MG63 (cell line): ENCODE measurements around the gene CST9L. TPM values are rescaled to one million over a fixed set of nuclear protein-coding genes. Genes with fewer than 3 reads are reported as not detected.

Experiments
- DNase-seq: peaks from one replicate; pipeline ENCODE4 v3.0.0-alpha.2; 2020
- H3K27me3 ChIP-seq: fragments of 250-450 bp; sonication (Bioruptor Pico); 2 replicates; pipeline ENCODE4 v1.5.1; 2020; ENCODE audit warnings: mild to moderate bottlenecking, moderate library complexity
- H3K36me3 ChIP-seq: fragments of 250-450 bp; sonication (Bioruptor Pico); 2 replicates; pipeline ENCODE4 v1.5.1; 2020; ENCODE audit warnings: mild to moderate bottlenecking, moderate library complexity
- H3K4me3 ChIP-seq: fragments of 250-450 bp; sonication (Bioruptor Pico); 2 replicates; pipeline ENCODE4 v1.5.1; 2020; ENCODE audit warnings: mild to moderate bottlenecking, moderate library complexity
- H3K9me3 ChIP-seq: fragments of 250-450 bp; sonication (Bioruptor Pico); 2 replicates; pipeline ENCODE4 v1.5.1; 2020; ENCODE audit warnings: mild to moderate bottlenecking, moderate library complexity
- total RNA-seq: library from RNA; depleted of rRNA; stranded (reverse); fragments of >200 nt; shearing (Covaris generic); gene quantifications from 2 replicates; pipeline ENCODE4 v1.2.3, GENCODE V29; 2014; ENCODE audit warnings: low replicate concordance; rRNA removed

Gene CST9L, protein sequence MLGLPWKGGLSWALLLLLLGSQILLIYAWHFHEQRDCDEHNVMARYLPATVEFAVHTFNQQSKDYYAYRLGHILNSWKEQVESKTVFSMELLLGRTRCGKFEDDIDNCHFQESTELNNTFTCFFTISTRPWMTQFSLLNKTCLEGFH
- total RNA-seq, result not detected in 2 replicates

DNA sequence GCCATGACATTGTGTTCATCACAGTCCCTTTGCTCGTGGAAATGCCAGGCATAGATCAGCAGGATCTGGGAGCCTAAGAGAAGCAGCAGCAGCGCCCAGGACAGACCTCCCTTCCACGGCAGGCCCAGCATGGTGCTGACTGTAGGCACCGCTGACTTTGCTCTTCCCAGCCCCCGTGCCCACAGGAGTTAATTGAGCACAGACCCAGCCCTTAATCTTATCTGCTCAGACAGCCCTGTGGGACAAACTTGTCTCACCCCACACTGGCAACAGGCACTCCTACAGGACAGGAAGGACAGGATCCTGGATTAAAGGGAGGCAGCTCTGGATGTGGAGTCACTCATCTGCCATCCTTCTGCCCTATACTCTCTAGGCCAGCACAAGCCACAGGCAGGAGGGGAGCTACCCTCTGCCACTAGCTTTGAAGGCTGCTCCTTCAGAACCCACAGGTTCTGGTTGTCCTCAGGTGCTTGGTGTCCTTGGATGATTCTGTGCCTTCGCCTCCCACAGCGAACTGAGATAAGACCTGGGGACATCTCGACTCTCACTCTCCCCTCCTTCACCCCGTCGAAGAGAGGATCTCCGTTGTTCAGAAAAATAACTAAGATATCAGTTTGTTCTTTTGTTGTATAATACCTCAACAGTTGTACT, at the start of gene CST9L:
TSS of gene CST9L (minus strand) at position 165 of the 651 bp plus-strand sequence. CDS start at position 131, 34 bp downstream.
- Histone ChIP-seq H3K4me3 (no peak within 1 kb of the TSS), H3K9me3 (no peaks in the 10 kb centered on the region), H3K36me3 (no peaks in the 10 kb centered on the region), H3K27me3 (no peaks in the 10 kb centered on the region)
- DNase-seq, result no peak

DNA sequence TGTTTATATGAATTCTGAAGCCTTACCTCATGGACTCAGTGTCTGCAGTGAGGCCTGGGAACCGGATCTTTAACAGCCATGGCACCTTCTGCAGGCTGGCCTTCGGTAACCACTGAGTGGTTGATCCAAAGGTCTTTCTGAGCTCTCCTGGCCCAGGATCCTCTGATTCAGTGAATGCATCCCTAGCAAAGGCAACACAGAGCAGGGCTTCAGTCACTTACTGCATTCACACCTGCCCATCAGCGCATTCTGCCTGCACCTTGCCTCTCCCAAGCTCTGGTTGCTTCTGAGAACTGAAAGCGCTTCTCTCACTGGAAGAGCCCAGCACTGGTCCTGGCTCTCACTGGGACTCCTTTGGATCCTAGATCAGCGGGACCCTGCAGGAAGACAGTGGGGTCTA, 45.9 kb upstream of the CST9L start:
- H3K27me3 ChIP-seq, result no peaks in the 10 kb centered on the region
- H3K9me3 ChIP-seq, result no peaks in the 10 kb centered on the region
- H3K36me3 ChIP-seq, result no peaks in the 10 kb centered on the region
- DNase-seq, result no peak
- no peak overlapping the region for H3K4me3 ChIP-seq

GRCh38 chr20:23613676-23614075, 45.4 kb upstream of the CST9L start:
- H3K4me3 ChIP-seq, result no peak overlapping the region
- H3K27me3 ChIP-seq, result no peaks in the 10 kb centered on the region
- no peaks in the 10 kb centered on the region for H3K9me3 ChIP-seq
- no peak for DNase-seq
- H3K36me3 ChIP-seq, result no peaks in the 10 kb centered on the region

GRCh38 chr20:23612396-23612795, 44.1 kb upstream of the CST9L start:
- Histone ChIP-seq H3K9me3 (no peaks in the 10 kb centered on the region), H3K4me3 (no peak overlapping the region), H3K36me3 (no peaks in the 10 kb centered on the region), H3K27me3 (no peaks in the 10 kb centered on the region)
- DNase-seq, result no peak

DNA sequence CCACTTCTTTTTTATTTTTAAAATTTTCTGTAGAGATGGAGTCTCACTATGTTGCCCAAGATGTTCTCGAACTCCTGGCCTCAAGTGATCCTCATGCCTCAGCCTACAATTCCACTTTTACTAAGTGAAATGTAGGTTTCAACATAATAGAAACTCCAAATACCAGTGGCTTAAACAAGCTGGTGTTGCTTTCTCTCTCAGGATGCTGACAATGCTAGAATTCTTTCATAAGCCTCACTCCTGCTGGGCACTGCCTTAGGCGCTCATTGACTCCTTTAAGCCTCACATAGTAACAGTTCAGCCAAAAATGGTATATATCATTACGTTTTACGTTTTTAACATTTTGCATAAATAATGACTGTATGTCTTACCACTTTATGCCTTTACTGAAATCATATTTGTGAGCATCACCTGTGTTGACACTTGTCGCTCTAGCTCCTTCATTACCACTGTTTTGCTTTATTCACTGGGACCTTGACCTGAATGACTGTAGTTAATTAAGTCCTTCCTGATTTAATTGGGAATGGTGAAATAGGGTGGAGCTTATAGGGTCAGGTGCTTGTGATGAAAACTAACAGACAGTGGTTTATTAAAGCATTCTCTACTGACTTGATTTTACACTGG, 41.3 kb upstream of the CST9L start:
- Histone ChIP-seq H3K9me3 (no peaks in the 10 kb centered on the region), H3K36me3 (no peaks in the 10 kb centered on the region), H3K27me3 (no peaks in the 10 kb centered on the region), H3K4me3 (no peak overlapping the region)
- no peak for DNase-seq

- H3K4me3 ChIP-seq, result no peak overlapping the region
- no peaks in the 10 kb centered on the region for H3K27me3 ChIP-seq
- H3K9me3 ChIP-seq, result no peaks in the 10 kb centered on the region
- no peaks in the 10 kb centered on the region for H3K36me3 ChIP-seq
- DNase-seq, result no peak
Measured at GRCh38 chr20:23608251-23608846, 40.1 kb upstream of the CST9L start.

GRCh38 chr20:23607497-23608245, 39.4 kb upstream of the CST9L start:
- Histone ChIP-seq H3K36me3 (no peaks in the 10 kb centered on the region), H3K9me3 (no peaks in the 10 kb centered on the region), H3K27me3 (no peaks in the 10 kb centered on the region), H3K4me3 (no peak overlapping the region)
- DNase-seq, result no peak

DNA sequence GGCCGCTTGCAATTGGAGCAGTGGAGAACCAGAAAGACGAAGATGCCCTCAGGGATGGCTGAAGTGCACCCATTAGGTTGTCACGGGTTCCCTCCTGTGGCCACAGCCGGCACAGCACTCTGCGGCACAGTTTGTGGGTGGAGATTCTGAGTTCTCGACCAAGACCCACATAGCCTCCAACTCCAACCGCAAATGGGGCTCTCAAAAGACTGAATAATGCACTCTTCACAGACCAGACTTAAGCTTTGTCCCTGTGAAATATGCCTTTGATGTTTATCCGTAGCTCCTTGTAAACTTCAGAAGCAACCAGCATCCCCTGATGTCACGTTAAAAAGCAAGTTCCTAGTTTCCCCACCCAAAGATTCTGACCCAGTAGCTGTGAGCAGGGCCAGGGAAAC, 38.4 kb upstream of the CST9L start:
- Histone ChIP-seq H3K9me3 (no peaks in the 10 kb centered on the region), H3K36me3 (no peaks in the 10 kb centered on the region), H3K4me3 (no peak overlapping the region), H3K27me3 (no peaks in the 10 kb centered on the region)
- DNase-seq, result peak; percentile 47

DNA sequence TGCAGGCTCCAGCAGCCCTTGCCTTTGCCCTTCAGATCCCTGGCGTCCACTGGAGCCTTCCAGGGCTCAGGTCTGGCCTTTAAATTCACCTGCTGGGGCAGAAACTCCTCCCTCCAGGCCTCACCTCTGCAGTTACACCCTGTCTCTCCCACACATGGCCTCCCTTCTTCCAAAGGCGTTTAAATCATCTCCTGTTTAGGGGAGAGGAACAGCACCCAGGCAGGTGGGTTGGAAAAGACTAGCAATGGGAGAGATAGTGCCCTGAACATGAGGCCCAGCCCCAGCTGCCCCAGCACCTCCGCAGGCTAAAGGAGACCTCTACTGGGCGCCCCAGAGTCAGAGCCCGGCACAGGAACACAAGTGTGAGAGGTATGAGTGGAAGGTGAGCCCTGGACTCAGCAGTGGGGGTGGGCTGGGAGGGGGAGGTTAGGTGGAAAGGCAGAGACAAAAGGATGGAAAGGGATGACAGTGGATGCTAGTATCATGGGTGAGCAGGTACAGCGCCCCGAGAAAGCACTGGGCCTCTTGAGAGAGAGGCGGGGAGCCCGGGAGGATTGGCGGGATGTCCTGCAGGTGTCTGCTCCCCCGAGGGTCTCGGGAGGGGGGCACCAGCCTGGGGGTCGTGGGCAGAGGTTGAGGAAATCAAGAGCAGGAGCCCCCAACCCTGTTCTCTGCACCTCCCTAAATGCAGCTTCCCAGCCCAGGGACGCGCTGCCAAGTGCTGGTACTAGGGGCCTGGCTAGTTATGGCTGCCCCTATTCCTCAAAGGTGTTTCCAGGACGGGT, 37.8 kb upstream of the CST9L start, which contains the start of gene CST9:
TSS of gene CST9 (minus strand) at position 51 of the 785 bp plus-strand sequence. CDS start 53 bp downstream, outside the sequence.
- Histone ChIP-seq H3K9me3 (no peaks in the 10 kb centered on the region), H3K36me3 (no peaks in the 10 kb centered on the region), H3K27me3 (no peaks in the 10 kb centered on the region), H3K4me3 (no peak within 1 kb of the TSS)
- no peak for DNase-seq

DNA sequence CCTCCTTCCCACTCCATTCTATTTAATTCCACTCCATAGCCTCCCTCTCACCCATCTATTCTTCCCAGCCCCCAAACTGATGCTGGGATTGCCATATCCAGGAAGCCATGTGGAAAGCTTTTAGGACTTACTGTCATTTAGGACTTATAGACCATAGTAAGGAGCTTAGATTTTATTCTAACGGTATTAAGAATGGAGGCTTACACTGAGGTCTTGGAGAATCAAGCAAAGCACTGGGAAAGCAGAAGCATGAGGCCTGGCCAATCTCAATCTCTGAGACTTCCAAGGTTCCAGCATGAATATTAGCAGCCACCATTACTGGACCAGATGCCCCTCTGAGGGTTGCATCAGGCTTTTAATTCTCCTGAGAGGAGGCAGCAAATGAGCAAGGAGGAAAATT, 36.0 kb upstream of the CST9L start:
- no peaks in the 10 kb centered on the region for H3K36me3 ChIP-seq
- no peaks in the 10 kb centered on the region for H3K27me3 ChIP-seq
- H3K9me3 ChIP-seq, result no peaks in the 10 kb centered on the region
- DNase-seq, result no peak
- H3K4me3 ChIP-seq, result no peak overlapping the region

DNA sequence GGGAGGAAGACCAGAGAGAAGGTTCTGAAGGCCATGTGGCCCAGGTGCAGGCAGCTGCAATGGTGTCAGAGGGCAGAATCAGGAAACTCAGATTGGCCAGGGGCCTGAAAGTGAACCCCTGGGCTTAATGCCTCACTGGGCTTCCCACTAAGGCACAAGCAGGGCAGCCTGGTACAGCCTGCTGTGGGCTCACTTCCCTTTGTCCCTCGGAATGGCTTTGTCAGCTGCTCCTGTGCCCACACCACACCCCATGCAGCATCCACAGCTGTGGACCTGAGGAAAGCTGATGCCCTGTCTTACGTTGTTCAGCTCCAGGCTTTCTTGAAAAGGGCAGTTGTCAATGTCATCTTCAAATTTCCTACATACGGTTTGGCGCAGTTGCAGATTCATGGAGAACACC, 35.0 kb upstream of the CST9L start:
- no peak overlapping the region for H3K4me3 ChIP-seq
- H3K36me3 ChIP-seq, result no peaks in the 10 kb centered on the region
- H3K27me3 ChIP-seq, result no peaks in the 10 kb centered on the region
- DNase-seq, result no peak
- no peaks in the 10 kb centered on the region for H3K9me3 ChIP-seq

GRCh38 chr20:23602699-23603098, 34.4 kb upstream of the CST9L start:
- DNase-seq, result no peak

DNA sequence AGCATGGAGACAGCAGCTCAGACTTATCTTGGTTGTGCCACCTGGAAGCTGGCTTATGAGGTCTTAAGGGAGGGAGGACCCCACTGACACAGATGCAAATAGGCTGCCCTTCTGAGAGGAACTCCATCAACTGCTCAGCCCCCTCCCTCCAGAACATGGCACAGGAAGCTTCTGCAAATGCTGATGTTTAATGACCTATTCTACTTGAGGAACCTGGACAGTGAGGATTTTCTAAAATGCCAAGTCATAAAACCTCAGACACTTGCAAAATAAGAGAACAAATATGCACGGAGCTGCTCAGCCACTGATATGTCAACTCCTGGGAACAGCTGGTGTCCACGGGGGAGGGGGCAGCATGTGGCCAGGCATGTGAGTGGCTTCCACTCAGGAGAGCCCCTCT, 34.0 kb upstream of the CST9L start:
- no peak for DNase-seq
- Histone ChIP-seq H3K27me3 (no peaks in the 10 kb centered on the region), H3K9me3 (no peaks in the 10 kb centered on the region), H3K4me3 (no peak overlapping the region), H3K36me3 (no peaks in the 10 kb centered on the region)

More at GRCh38 chr20:23602699-23603098, 34.4 kb upstream of the CST9L start:
- Histone ChIP-seq H3K4me3 (no peak overlapping the region), H3K9me3 (no peaks in the 10 kb centered on the region), H3K27me3 (no peaks in the 10 kb centered on the region), H3K36me3 (no peaks in the 10 kb centered on the region)

DNA sequence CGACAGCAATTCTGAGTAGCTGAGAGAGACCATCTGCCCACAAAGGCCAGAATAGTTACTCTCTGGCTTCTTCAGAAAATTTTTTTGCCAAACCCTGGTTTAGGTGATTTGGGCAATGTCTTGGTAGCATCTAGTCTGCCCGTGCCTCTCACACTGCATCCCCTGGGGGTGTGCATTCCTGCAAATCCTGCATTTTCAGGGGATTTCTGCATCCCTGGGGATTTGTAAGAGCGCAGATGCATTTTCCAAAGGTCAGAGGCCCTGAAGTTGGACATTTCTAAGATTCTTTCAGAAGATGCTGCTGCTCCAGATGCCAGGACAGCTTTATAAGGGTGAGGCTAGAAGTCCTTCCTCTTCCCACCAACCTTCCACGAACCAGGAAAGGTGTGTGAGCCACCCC, 33.4 kb upstream of the CST9L start:
- Histone ChIP-seq H3K36me3 (no peaks in the 10 kb centered on the region), H3K27me3 (no peaks in the 10 kb centered on the region), H3K4me3 (no peak overlapping the region), H3K9me3 (no peaks in the 10 kb centered on the region)
- DNase-seq, result no peak

- Histone ChIP-seq H3K27me3 (no peaks in the 10 kb centered on the region), H3K9me3 (no peaks in the 10 kb centered on the region), H3K4me3 (no peak overlapping the region), H3K36me3 (no peaks in the 10 kb centered on the region)
- no peak for DNase-seq
Measured at GRCh38 chr20:23598481-23598880, 30.2 kb upstream of the CST9L start.

GRCh38 chr20:23596579-23597250, 28.4 kb upstream of the CST9L start:
- no peak overlapping the region for H3K4me3 ChIP-seq
- no peak for DNase-seq
- H3K9me3 ChIP-seq, result no peaks in the 10 kb centered on the region
- H3K36me3 ChIP-seq, result no peaks in the 10 kb centered on the region
- H3K27me3 ChIP-seq, result no peaks in the 10 kb centered on the region
